Airway epithelial cell (primary cell): ENCODE measurements around the gene NAPEPLD. TPM values are rescaled to one million over a fixed set of nuclear protein-coding genes. Genes with fewer than 3 reads are reported as not detected.

Experiments
- total RNA-seq: library from RNA; depleted of rRNA; stranded (reverse); fragments of >200 nt; gene quantifications from 2 replicates; pipeline ENCODE4 v1.2.3, GENCODE V29; 2015

NAPEPLD gene
- 1.0 and 2.3 TPM in 2 replicates for total RNA-seq

GRCh38 chr7:103148994-103149807 is at the start of gene NAPEPLD:
Gene NAPEPLD, minus strand, starts transcription at chr7:103149099. Its CDS starts 20,323 bp downstream, at chr7:103128776.

GRCh38 chr7:103074519-103075336 is 74.2 kb downstream of the NAPEPLD start, which contains the start of the genes ARMC10 and FBXL13:
Gene ARMC10, plus strand, starts transcription at chr7:103075140. Its CDS starts 133 bp downstream, at chr7:103075273.
Gene FBXL13, minus strand, starts transcription at chr7:103074796.

Other genes starting within 250 kb of the NAPEPLD start
- 1.3 and 2.0 TPM in 2 replicates for gene LRRC17, start 236.1 kb downstream of the NAPEPLD start, total RNA-seq
- gene FBXL13, start 74.3 kb downstream of the NAPEPLD start, total RNA-seq, result 0.21 TPM in 1 of 2 replicates, not detected in the other
- gene ARMC10, start 74.0 kb downstream of the NAPEPLD start, total RNA-seq, result 32.1 and 40.1 TPM in 2 replicates
- gene PMPCB, start 148.3 kb upstream of the NAPEPLD start, total RNA-seq, result 30.8 and 38.0 TPM in 2 replicates
- 8.9 and 15.5 TPM in 2 replicates for gene DNAJC2, start 195.7 kb upstream of the NAPEPLD start, total RNA-seq
- gene PSMC2, start 198.5 kb upstream of the NAPEPLD start, total RNA-seq, result 149 and 195 TPM in 2 replicates